Right ventricle myocardium superior (tissue), 1 donor: ENCODE measurements around the gene SNORC. TPM values are rescaled to one million over a fixed set of nuclear protein-coding genes. Genes with fewer than 3 reads are reported as not detected.

Experiments used
- ATAC-seq: fragments of 200-7000 bp; cut with Tn5 transposase; one replicate; pipeline ENCODE4 v1.9.1; 2020; ENCODE audit warnings: mild to moderate bottlenecking; ENCODE audit not compliant: poor library complexity
- DNase-seq: peaks from one replicate; pipeline ENCODE4 v3.0.0-alpha.2; 2020
- intact Hi-C: fragments of 100-400 bp; cut with DNase I; formaldehyde crosslinking; loops from one replicate; pipeline ENCODE4 v1.11.2; 2022
- total RNA-seq: library from RNA; stranded (reverse); fragmentation: NEBNext Ultra II Directional; extraction: Animal tissue kit (Norgen Biotek cat#: 25700); gene quantifications from one replicate; pipeline ENCODE4 v1.2.1, GENCODE V29; 2021
- donor health status: DM: no; HTN: yes; CAD: no; lungs with severe emphysema.

The SNORC gene
- total RNA-seq, 1 donor from 2014 or later, result 0.70 TPM

- intact Hi-C loops, result no loop called here
- DNase-seq, result peak; percentile 14
- no peak for ATAC-seq
Measured at GRCh38 chr2:232889876-232890401, 19.9 kb downstream of the SNORC start.

GRCh38 chr2:232890536-232890895, 20.5 kb downstream of the SNORC start:
- intact Hi-C loops, result no loop called here
- ATAC-seq (no peak), DNase-seq (no peak)

- intact Hi-C loops, result no loop called here
- ATAC-seq, result peak; percentile 51
- DNase-seq, result peak; percentile 38
Measured at GRCh38 chr2:232890896-232891601, 21.0 kb downstream of the SNORC start.

- no peak for ATAC-seq
- peak; percentile 10 for DNase-seq
- intact Hi-C loops, result no loop called here
Measured at GRCh38 chr2:232891621-232892071, 21.6 kb downstream of the SNORC start.

- intact Hi-C loops, result no loop called here
- ATAC-seq, result no peak
- DNase-seq, result no peak
Measured at GRCh38 chr2:232892221-232892620, 22.2 kb downstream of the SNORC start.

- intact Hi-C loops, result no loop called here
- DNase-seq, result no peak
- ATAC-seq, result no peak
Measured at GRCh38 chr2:232892843-232893242, 22.8 kb downstream of the SNORC start.

DNA sequence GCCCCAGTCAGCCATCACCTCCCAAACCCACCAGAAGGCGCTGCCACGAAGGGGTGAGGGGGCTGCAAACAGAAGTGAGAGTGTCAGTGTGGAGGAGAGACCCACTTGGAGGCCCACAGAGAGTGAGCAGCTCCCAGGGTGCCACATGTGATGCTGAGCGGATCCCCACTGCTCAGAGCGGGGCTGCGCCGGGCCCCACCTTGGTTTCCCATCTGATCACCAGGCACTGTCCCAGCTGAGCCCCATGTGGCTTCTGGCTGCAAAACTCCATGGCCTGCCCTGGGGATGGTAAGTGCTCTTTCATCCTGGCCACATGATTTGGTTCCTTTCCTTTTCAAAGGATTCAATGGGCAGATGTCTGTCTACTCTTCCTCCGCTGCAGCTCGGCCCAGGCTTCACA, 23.8 kb downstream of the SNORC start:
- ATAC-seq (no peak), DNase-seq (peak; percentile 30)
- intact Hi-C loops, result no loop called here

- intact Hi-C loops, result no loop called here
- peak; percentile 16 for DNase-seq
- no peak for ATAC-seq
Measured at GRCh38 chr2:232894251-232894650, 24.2 kb downstream of the SNORC start.

GRCh38 chr2:232894746-232895145, 24.7 kb downstream of the SNORC start:
- DNase-seq (peak; percentile 21), ATAC-seq (no peak)
- intact Hi-C loops, result no loop called here

DNA sequence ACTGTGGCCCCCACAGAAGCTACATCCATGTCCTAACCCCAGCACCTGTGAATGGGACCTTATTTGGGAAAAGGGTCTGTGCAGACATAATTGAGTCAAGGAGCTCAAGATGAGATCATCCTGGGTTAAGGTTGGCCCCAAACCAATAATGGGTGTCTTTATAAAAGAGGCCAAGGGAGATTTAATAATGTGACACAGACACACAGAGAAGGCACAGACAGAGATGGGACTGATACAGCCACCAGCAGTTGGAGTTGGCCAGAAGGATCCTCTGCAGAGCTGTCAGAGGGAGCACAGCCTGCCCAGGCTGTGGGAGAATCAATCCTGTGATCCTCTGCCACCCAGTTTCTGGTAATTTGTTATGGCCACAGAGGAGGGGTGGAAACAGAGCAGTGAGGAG, 26.0 kb downstream of the SNORC start:
- intact Hi-C loops, result no loop called here
- ATAC-seq (no peak), DNase-seq (no peak)

DNA sequence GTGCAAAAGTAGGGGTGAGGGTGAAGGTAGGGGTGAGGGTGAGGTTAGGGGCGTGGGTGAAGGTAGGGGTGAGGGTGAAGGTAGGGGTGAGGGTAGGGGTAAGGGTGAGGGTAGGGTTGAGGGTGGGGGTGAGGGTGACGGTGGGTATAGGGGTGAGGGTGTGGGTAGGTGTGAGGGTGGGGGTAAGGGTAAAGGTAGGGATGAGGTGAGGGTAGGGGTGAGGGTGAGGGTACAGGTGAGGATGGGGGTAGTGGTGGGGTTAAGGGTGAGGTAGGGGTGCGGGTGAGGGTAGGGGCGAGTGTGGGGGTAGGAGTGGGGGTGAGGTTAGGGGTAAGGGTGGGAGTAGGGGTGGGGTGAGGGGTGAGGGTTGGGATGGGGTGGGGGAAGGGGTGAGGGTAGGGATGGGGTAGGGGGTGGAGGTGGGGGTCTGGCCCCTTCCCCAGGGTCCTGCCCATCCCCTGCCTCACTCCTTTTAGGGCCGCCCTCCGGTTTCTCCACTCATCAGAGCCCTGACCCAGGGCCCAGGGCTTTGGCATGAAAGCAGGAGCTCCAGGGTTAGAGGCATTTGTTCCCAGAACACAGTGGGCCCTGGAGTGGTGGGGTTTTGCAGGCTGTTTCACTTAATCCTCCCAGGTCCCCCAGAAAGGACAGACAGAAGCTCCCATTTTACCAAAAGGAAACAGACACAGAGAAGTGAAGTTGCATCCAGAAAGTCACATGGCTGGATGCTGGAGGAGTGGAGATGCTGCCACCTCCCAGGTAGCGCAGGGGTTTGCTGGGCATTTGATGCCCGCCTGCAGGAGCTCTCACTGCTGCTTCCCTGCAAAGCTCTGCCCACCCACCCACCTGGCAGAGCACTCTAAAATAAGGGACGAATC, 26.9 kb downstream of the SNORC start:
- peak; percentile 10 for DNase-seq
- ATAC-seq, result no peak
- intact Hi-C loops, result no loop called here

GRCh38 chr2:232897598-232898408, 27.7 kb downstream of the SNORC start:
- intact Hi-C loops, result no loop called here
- no peak for ATAC-seq

DNA sequence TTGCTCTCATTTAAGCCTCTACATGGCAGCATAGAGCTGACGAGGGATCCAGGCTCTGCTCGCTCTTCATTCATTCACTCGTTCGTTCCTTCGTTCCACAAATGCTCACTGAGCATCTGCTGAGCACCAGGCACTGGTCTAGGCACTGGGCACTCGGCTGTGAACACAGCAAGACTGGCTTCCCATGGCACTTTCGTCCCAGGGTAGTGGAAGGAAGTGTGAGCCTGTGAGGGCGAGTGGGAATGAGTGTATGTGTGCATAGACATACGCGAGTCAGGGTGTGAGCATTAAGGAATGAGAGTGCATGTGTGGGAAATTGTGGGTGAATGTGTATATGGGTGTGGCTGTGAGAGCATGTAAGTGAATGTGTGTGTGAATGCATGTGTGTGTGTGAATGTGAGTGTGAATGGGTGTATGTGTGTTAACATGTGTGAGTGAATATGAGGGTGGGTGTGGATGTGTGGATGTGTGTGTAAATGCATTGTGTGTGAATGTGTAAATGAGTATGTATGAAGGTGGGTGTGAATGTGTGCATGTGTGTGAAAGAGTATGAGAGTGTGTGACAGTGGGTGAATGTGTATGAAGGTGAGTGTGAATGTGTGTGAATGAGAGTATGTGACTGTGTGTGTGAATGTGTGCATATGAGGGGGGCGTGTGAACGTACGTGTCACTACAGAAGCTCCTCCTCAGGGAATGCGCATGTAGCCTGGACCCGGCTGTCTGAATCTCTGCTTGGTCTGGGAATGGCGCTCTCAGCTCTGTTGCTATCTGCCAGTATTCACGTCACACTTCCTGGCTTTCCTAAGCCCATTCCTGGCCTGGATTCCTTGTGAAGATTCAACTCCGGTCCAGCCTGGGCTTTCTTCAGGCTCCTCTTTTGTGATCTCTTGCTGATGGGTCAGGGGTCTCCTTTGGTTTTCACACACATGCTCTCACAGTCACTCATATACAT, 28.8 kb downstream of the SNORC start:
- no peak for ATAC-seq
- intact Hi-C loops, result no loop called here
- no peak for DNase-seq

More at GRCh38 chr2:232897598-232898408, 27.7 kb downstream of the SNORC start:
- peak; percentile 9 for DNase-seq

- ATAC-seq, result no peak
- intact Hi-C loops, result no loop called here
- DNase-seq, result no peak
Measured at GRCh38 chr2:232900811-232901735, 31.0 kb downstream of the SNORC start.

DNA sequence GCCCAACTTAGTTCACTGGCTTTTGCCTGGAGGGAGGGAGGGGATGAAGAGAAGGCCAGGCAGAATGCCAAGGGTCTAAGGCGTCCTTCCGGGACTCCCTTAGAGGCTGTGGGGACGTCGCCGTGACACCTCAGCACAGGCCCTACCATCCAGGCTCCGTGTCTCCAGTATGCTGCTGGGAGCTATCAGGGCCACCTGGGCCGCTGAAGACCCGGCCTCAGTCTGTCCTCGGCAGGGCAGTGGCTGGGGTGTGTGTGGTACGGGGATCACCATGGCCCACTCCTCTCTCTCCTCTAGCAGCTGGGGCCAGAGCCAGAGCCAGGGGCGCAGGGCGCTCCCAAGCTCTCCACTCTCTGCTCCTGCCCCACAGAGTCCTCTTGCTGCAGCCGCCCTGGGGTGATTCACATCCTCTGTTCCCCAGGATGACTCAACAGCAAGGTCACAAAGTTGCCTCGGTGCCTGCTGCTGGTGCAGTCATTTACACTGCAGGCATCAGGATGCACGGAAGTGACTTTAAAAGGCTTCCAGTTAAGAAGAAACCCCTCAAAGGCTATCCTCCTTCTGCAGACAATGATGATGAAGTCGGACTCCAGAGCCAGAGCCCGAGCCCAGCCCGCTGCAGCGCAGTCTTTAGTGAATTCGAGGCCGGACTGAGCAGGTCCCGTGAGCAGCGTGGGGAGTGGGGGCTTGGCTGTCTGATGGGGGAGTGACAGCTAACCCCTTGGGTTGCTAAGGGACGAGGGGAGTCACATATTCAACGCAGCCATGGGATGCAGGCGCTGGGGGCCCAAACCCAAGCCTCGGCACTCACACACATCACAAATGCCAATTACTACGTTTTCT, 31.9 kb downstream of the SNORC start:
- ATAC-seq, result no peak
- DNase-seq, result no peak
- intact Hi-C loops, result no loop called here

- ATAC-seq (no peak), DNase-seq (no peak)
- intact Hi-C loops, result no loop called here
Measured at GRCh38 chr2:232903989-232904388, 33.9 kb downstream of the SNORC start.
